Measurements from ENCODE around the gene WRAP53. TPM values are rescaled to one million over a fixed set of nuclear protein-coding genes. Genes with fewer than 3 reads are reported as not detected.

WRAP53 gene
- total and polyA plus RNA-seq, 2 donors (not counting 1 experiment from before 2014, with no cell fraction given) = 13.1 to 18.2 TPM

GRCh38 chr17:7651665-7652387 is 36.5 kb upstream of the WRAP53 start:
- H3K27ac ChIP-seq (ENCODE audit: low read length in 2 of 2) = no peak overlapping the region
- no peaks in the 10 kb centered on the region for H4K20me1 ChIP-seq (ENCODE audit: control insufficient read depth, insufficient read depth, low read length, poor library complexity, severe bottlenecking)
- ChIA-PET CTCF (interaction anchor here (0.7 to 1.7 kb wide), 4 partner anchors 19 to 183 kb away, joined by 3 to 9 read pairs (median 4); partner anchors contain the start of genes FXR2 and TP53), POLR2A (interaction anchor here (0.6 to 2.2 kb wide), 4 partner anchors 34 to 841 kb away, joined by 3 to 10 read pairs (median 6); partner anchors contain the start of genes TP53 and WRAP53)
- Mint-ChIP-seq H3K27ac (no peak overlapping the region), H3K4me1 (peaks cover 19% of the 10 kb centered on the region), H3K9me3 (ENCODE audit: insufficient read depth) (no peaks in the 10 kb centered on the region), H3K27me3 (peaks cover 45% of the 10 kb centered on the region), H3K4me3 (peak overlapping the region; percentile 91)
- intact Hi-C loops (cut with micrococcal nuclease) = loop anchor here (2.0 kb wide), 1 partner anchor 35 kb away; the partner anchor contains the start of gene TP53
- H3K9me3 ChIP-seq (ENCODE audit: control extremely low read depth in 1 of 3, control insufficient read depth in 2 of 3, insufficient read depth in 1 of 3, low read length in 2 of 3) = peaks cover 0 to 6% (median 0%) of the 10 kb centered on the region in 3 donors
- H3K9ac ChIP-seq (ENCODE audit: low read length) = peak overlapping the region; percentile 67
- ATAC-seq (ENCODE audit: low read depth) = no peak
- peaks cover 20 to 24% of the 10 kb centered on the region in 2 donors for H3K4me1 ChIP-seq (ENCODE audit: control insufficient read depth in 2 of 2, insufficient read depth in 2 of 2, low read length in 2 of 2)
- H3K4me3 ChIP-seq (ENCODE audit: control extremely low read depth in 1 of 5, extremely low read depth in 1 of 5, insufficient read depth in 1 of 5, low read depth in 2 of 5, low read length in 4 of 5) = peak overlapping the region in 3 of 5 experiments; percentile 47 to 74 (median 54)
- no peak for DNase-seq
- no peaks in the 10 kb centered on the region for H3K36me3 ChIP-seq (replicated peaks in 1 of 2; ENCODE audit: control extremely low read depth in 1 of 2, control insufficient read depth in 1 of 2, extremely low read depth in 1 of 2, insufficient read depth in 2 of 2, low read length in 1 of 2)
- peak overlapping the region; percentile 77 for H2AFZ ChIP-seq (ENCODE audit: insufficient read depth, low read depth, low read length, poor library complexity, severe bottlenecking)
- no peaks in the 10 kb centered on the region for H3K79me2 ChIP-seq (ENCODE audit: control insufficient read depth, insufficient read depth, low read length)
- peaks cover 0 to 48% (median 29%) of the 10 kb centered on the region in 4 experiments for H3K27me3 ChIP-seq (replicated peaks in 1 of 4; ENCODE audit: control extremely low read depth in 1 of 4, control insufficient read depth in 3 of 4, insufficient read depth in 4 of 4, low read length in 3 of 4)
- WGBS (ENCODE audit: insufficient coverage) = 7% methylated on average over 45 of the region's 54 CpGs
- H3K4me2 ChIP-seq (replicated peaks; ENCODE audit: low read depth, low read length, poor library complexity, severe bottlenecking) = peak overlapping the region; percentile 97
- TF ChIP-seq, protein P1, sequence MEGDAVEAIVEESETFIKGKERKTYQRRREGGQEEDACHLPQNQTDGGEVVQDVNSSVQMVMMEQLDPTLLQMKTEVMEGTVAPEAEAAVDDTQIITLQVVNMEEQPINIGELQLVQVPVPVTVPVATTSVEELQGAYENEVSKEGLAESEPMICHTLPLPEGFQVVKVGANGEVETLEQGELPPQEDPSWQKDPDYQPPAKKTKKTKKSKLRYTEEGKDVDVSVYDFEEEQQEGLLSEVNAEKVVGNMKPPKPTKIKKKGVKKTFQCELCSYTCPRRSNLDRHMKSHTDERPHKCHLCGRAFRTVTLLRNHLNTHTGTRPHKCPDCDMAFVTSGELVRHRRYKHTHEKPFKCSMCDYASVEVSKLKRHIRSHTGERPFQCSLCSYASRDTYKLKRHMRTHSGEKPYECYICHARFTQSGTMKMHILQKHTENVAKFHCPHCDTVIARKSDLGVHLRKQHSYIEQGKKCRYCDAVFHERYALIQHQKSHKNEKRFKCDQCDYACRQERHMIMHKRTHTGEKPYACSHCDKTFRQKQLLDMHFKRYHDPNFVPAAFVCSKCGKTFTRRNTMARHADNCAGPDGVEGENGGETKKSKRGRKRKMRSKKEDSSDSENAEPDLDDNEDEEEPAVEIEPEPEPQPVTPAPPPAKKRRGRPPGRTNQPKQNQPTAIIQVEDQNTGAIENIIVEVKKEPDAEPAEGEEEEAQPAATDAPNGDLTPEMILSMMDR (IDR thresholded peaks at IDR 0.05) = no peak
- peak; percentile 70 for TF ChIP-seq EZH2 (IDR thresholded peaks at IDR 0.05; ENCODE audit: borderline replicate concordance, insufficient read depth, low read depth, low read length, poor library complexity, severe bottlenecking)
